ENCODE results near the gene TRABD.

- TF ChIP-seq CTCF (IDR thresholded peaks at IDR 0.05 in 4 of 5, conservative IDR thresholded peaks at IDR 0.05 in 1 of 5) (no peak), POLR2A (IDR thresholded peaks at IDR 0.05) (no peak)
Measured at GRCh38 chr22:50222508-50222907, 36.8 kb downstream of the TRABD start.

All from gastrocnemius medialis (tissue), 4 donors.